Endothelial cell of umbilical vein (primary cell): ENCODE data around the gene DLL1.

ENCODE experiments used
- CTCF ChIP-seq, 2 donors: IDR thresholded peaks; 1 replicate in 1 of 2; 2 replicates in 1 of 2; pipeline ENCODE4 v1.5.1; 2011; ENCODE audit warnings: low read length in 2 of 2, mild to moderate bottlenecking in 2 of 2, moderate library complexity in 2 of 2, control low read depth in 1 of 2, inconsistent platforms in 1 of 2, low read depth in 1 of 2; ENCODE audit not compliant: insufficient read depth in 1 of 2; ENCODE audit errors: extremely low read depth in 1 of 2
- EZH2 ChIP-seq: IDR thresholded peaks from 2 replicates; pipeline ENCODE4 v1.6.1; 2012; ENCODE audit warnings: borderline replicate concordance, low read depth, mild to moderate bottlenecking, moderate library complexity, low read length, inconsistent platforms; ENCODE audit not compliant: severe bottlenecking
- GATA2 ChIP-seq: IDR thresholded peaks from 2 replicates; pipeline ENCODE4 v1.7.0; 2011; ENCODE audit warnings: low read depth, mild to moderate bottlenecking, moderate library complexity, mixed read lengths, low read length; ENCODE audit not compliant: insufficient read length, insufficient read depth
- JUN ChIP-seq: IDR thresholded peaks from 2 replicates; pipeline ENCODE4 v1.6.1; 2011; ENCODE audit warnings: borderline replicate concordance, low read depth; ENCODE audit not compliant: insufficient read length, insufficient read depth
- MYC ChIP-seq: IDR thresholded peaks from one replicate; pipeline ENCODE4 v1.6.1; 2011; ENCODE audit warnings: mild to moderate bottlenecking, low read depth, low read length
- POLR2A ChIP-seq: IDR thresholded peaks from 2 replicates; pipeline ENCODE4 v1.6.1; 2012; ENCODE audit warnings: low read depth, mild to moderate bottlenecking, control low read depth, low read length
- POLR2AphosphoS5 ChIP-seq: IDR thresholded peaks from 2 replicates; pipeline ENCODE4 v1.6.1; 2012; ENCODE audit warnings: low read depth, mild to moderate bottlenecking, control low read depth, low read length, moderate library complexity; ENCODE audit not compliant: insufficient read depth
- TF ChIP-seq, protein P1 (sequence below): IDR thresholded peaks from 2 replicates; pipeline ENCODE4 v1.6.1; 2011; ENCODE audit not compliant: insufficient read depth, insufficient read length

GRCh38 chr6:170312876-170313275, 22.0 kb upstream of the DLL1 start:
- TF ChIP-seq EZH2 (no peak), CTCF (IDR thresholded peaks at IDR 0.05; ENCODE audit: extremely low read depth in 1 of 2, insufficient read depth in 1 of 2, low read depth in 1 of 2, low read length in 2 of 2) (no peak), POLR2A (no peak), GATA2 (no peak), JUN (no peak), POLR2AphosphoS5 (no peak), MYC (no peak)
- TF ChIP-seq, protein P1, sequence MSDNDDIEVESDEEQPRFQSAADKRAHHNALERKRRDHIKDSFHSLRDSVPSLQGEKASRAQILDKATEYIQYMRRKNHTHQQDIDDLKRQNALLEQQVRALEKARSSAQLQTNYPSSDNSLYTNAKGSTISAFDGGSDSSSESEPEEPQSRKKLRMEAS, result no peak
